Naive thymus-derived CD4-positive, alpha-beta T cell (primary cell): Measurements from ENCODE around the gene ST3GAL6. TPM values are rescaled to one million over a fixed set of nuclear protein-coding genes. Genes with fewer than 3 reads are reported as not detected.

ENCODE experiments used
- ATAC-seq: fragments of 150-1000 bp; cut with Tn5 transposase; 2 replicates; pipeline ENCODE4 v1.10.0; 2021; ENCODE audit warnings: mild to moderate bottlenecking, moderate library complexity
- CTCF ChIA-PET: fragments of 350-600 bp; sonication (Branson Sonifier 250); formaldehyde crosslinking; loops from one replicate; lab custom pipeline; 2021; ENCODE audit warnings: antibody characterized with exemption; lab: Charles Lee
- POLR2A ChIA-PET: fragments of 350-600 bp; sonication (Branson Sonifier 250); formaldehyde crosslinking; loops from one replicate; lab custom pipeline; 2021; ENCODE audit warnings: antibody characterized with exemption, inconsistent platforms; lab: Charles Lee
- DNase-seq, 9 donors: peaks; one replicate each; pipeline versions ENCODE4 v3.0.0 to v3.0.0-alpha.2; 2020 to 2022; ENCODE audit warnings: mixed read lengths in 1 of 9
- H3K27ac ChIP-seq: one replicate; pipeline ENCODE4 v1.7.0; 2013; ENCODE audit warnings: mild to moderate bottlenecking, low read depth, low read length, moderate library complexity
- H3K27me3 ChIP-seq, 2 donors: one replicate each; pipeline ENCODE4 v1.7.0; 2013; ENCODE audit warnings: low read length in 2 of 2, mild to moderate bottlenecking in 2 of 2, moderate library complexity in 2 of 2; ENCODE audit not compliant: control insufficient read depth in 2 of 2, insufficient read depth in 2 of 2
- H3K36me3 ChIP-seq, 3 experiments: 1 replicate in 2 of 3; 2 replicates in 1 of 3; pipeline ENCODE4 v1.7.0; 2013; ENCODE audit warnings: low read length in 3 of 3, mild to moderate bottlenecking in 3 of 3, moderate library complexity in 1 of 3; ENCODE audit not compliant: insufficient read depth in 3 of 3, control insufficient read depth in 2 of 3
- H3K4me1 ChIP-seq, 2 donors: one replicate each; pipeline ENCODE4 v1.7.0; 2013; ENCODE audit warnings: low read length in 2 of 2, mild to moderate bottlenecking in 2 of 2, moderate library complexity in 1 of 2; ENCODE audit not compliant: control insufficient read depth in 2 of 2, insufficient read depth in 2 of 2
- H3K4me3 ChIP-seq: 2 replicates; pipeline ENCODE4 v1.7.0; 2013; ENCODE audit warnings: mild to moderate bottlenecking, low read length
- H3K9me3 ChIP-seq, 3 experiments: 1 replicate in 2 of 3; 2 replicates in 1 of 3; pipeline ENCODE4 v1.7.0; 2013; ENCODE audit warnings: low read length in 3 of 3; ENCODE audit not compliant: control insufficient read depth in 2 of 3
- H3K27ac Mint-ChIP-seq, 9 donors: one replicate each; pipeline ENCODE4 v1.8.0; 2020 to 2022; ENCODE audit warnings: mixed read lengths in 9 of 9, mild to moderate bottlenecking in 8 of 9, moderate library complexity in 5 of 9, inconsistent platforms in 2 of 9
- H3K27me3 Mint-ChIP-seq, 5 donors: one replicate each; pipeline ENCODE4 v1.8.0; 2021 to 2022; ENCODE audit warnings: mixed read lengths in 5 of 5, mild to moderate bottlenecking in 1 of 5
- H3K36me3 Mint-ChIP-seq, 5 donors: one replicate each; pipeline ENCODE4 v1.8.0; 2020 to 2022; ENCODE audit warnings: mixed read lengths in 5 of 5, mild to moderate bottlenecking in 3 of 5, inconsistent platforms in 1 of 5
- H3K4me1 Mint-ChIP-seq, 7 donors: one replicate each; pipeline ENCODE4 v1.8.0; 2020 to 2022; ENCODE audit warnings: mixed read lengths in 7 of 7, mild to moderate bottlenecking in 3 of 7, inconsistent platforms in 1 of 7
- H3K4me3 Mint-ChIP-seq, 10 donors: one replicate each; pipeline ENCODE4 v1.8.0; 2020 to 2022; ENCODE audit warnings: mild to moderate bottlenecking in 10 of 10, mixed read lengths in 10 of 10, moderate library complexity in 6 of 10, inconsistent platforms in 2 of 10
- H3K9me3 Mint-ChIP-seq, 11 donors: one replicate each; pipeline ENCODE4 v1.8.0; 2020 to 2022; ENCODE audit warnings: mixed read lengths in 11 of 11, mild to moderate bottlenecking in 4 of 11, inconsistent platforms in 1 of 11, moderate library complexity in 1 of 11
- intact Hi-C, 2 donors: fragments of 100-400 bp; cut with micrococcal nuclease; formaldehyde crosslinking; loops; one replicate each; pipeline ENCODE4 v1.15.1; 2023
- polyA plus RNA-seq, 2 donors: library from polyadenylated mRNA; unstranded; fragments of 300-500 nt; fragmentation: Illumina TruSeq; gene quantifications; one replicate each; pipeline ENCODE4 v1.2.3, GENCODE V29; 2021
- total RNA-seq, 6 experiments: library from RNA in 5 of 6; stranded (reverse) in 5 of 6; gene quantifications; 1 replicate in 5 of 6; 2 replicates in 1 of 6; pipeline ENCODE4 v1.2.3 and lab custom pipeline; 2021 to 2026

ST3GAL6 gene, protein sequence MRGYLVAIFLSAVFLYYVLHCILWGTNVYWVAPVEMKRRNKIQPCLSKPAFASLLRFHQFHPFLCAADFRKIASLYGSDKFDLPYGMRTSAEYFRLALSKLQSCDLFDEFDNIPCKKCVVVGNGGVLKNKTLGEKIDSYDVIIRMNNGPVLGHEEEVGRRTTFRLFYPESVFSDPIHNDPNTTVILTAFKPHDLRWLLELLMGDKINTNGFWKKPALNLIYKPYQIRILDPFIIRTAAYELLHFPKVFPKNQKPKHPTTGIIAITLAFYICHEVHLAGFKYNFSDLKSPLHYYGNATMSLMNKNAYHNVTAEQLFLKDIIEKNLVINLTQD
- total RNA-seq (10 to 100 TPM in 1 of 5 experiments, 1 to 10 TPM in 1, under 1 TPM in 2, not detected in 1; 0.62 to 13.5 (median 1.2) TPM), polyA plus RNA-seq (under 1 TPM in 1 of 2 donors, not detected in 1; 0.47 TPM), total RNA-seq (lab: John Stamatoyannopoulos, UW) (not detected)

DNA sequence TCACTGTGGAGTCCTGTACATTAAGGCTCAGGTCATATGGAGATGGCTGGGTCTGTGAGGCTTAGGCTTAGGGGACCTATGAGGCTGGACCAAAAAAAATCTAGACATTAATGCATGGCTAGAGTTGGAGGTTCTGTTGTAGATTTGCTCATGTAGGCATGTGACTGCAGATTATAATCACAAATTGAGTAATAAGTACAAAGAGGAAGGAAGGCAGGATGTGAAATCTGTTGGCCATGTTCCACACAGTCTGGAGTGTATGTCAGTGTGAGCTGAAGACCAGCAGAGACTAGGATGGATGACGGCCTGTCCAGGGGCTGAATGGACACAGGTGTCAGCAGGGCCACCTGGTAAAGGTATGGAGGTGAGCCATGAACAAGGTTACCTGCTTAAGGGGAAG lies at the start of gene ST3GAL6:
Gene ST3GAL6, plus strand, starts transcription at position 265 of the 400 bp plus-strand sequence. CDS start 5,101 bp downstream, outside the sequence.
- Histone ChIP-seq H3K36me3 (no peaks in the 10 kb centered on the region), H3K9me3 (no peaks in the 10 kb centered on the region), H3K27ac (no peak within 1 kb of the TSS), H3K27me3 (no peaks in the 10 kb centered on the region), H3K4me3 (no peak within 1 kb of the TSS), H3K4me1 (no peaks in the 10 kb centered on the region)
- CTCF ChIA-PET = no interaction called here
- Mint-ChIP-seq H3K27ac (peak within 1 kb of the TSS in 1 of 9 donors; percentile 14), H3K4me3 (peak within 1 kb of the TSS in 1 of 10 donors; percentile 50), H3K9me3 (peaks cover 0 to 5% (median 0%) of the 10 kb centered on the region in 11 donors), H3K27me3 (peaks cover 12 to 43% (median 19%) of the 10 kb centered on the region in 5 donors), H3K36me3 (no peaks in the 10 kb centered on the region), H3K4me1 (peaks cover 0 to 14% (median 0%) of the 10 kb centered on the region in 7 donors)
- peak; percentile 82 for ATAC-seq
- DNase-seq = no peak
- intact Hi-C loops = no loop called here
- POLR2A ChIA-PET = no interaction called here

DNA sequence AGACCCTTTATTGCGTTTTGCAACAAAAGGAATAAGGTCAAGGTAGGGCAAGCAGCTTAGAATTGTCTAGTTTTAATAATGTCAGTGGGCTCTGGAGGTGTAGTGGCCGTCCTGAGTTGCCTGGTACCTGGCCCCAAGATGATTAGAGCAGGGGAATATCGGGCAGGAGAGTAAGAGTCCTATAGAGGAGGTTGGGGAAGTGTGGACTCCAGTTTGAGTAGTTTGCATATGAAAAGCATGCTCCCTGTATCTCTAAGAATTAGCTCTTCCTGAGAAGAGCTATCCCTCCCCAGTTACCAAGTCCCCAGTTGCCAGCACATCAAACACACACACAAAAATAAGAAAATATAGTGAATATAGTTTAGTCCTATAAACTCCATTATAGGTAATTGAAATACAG lies 49.2 kb upstream of the ST3GAL6 start:
- Mint-ChIP-seq H3K27me3 (peaks cover 0 to 18% (median 7%) of the 10 kb centered on the region in 5 donors), H3K36me3 (no peaks in the 10 kb centered on the region), H3K27ac (no peak overlapping the region), H3K4me3 (no peak overlapping the region), H3K4me1 (no peaks in the 10 kb centered on the region), H3K9me3 (no peaks in the 10 kb centered on the region)
- intact Hi-C loops = no loop called here
- Histone ChIP-seq H3K9me3 (no peaks in the 10 kb centered on the region), H3K36me3 (no peaks in the 10 kb centered on the region), H3K27ac (no peak overlapping the region), H3K4me3 (no peak overlapping the region), H3K27me3 (no peaks in the 10 kb centered on the region), H3K4me1 (no peaks in the 10 kb centered on the region)
- no peak for DNase-seq
- CTCF ChIA-PET = no interaction called here
- POLR2A ChIA-PET = no interaction called here
- no peak for ATAC-seq

DNA sequence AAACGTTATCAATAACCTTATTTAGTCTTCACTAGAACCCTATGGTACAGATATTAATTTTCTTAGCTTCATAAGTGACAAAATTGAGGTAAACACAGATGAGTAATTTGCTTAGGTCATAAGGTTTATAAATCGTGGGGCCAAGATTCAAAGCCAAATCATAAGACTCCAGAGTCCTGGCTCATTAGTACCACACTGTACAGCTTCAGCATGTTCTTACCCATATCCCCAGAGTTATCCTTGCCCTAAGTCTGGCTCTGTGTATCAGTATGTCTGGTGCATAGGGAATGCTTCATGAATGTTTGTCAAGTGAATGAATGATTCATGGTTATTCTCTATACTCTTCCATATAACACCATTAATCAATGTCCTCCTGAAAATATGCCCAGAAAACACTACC lies 45.6 kb upstream of the ST3GAL6 start:
- DNase-seq = no peak
- Mint-ChIP-seq H3K9me3 (no peaks in the 10 kb centered on the region), H3K27me3 (peaks cover 3 to 16% (median 8%) of the 10 kb centered on the region in 5 donors), H3K4me1 (no peaks in the 10 kb centered on the region), H3K27ac (no peak overlapping the region), H3K4me3 (no peak overlapping the region), H3K36me3 (no peaks in the 10 kb centered on the region)
- no peak overlapping the region for H3K27ac ChIP-seq
- CTCF ChIA-PET = no interaction called here
- no peaks in the 10 kb centered on the region for H3K36me3 ChIP-seq
- no peak overlapping the region for H3K4me3 ChIP-seq
- no peaks in the 10 kb centered on the region for H3K9me3 ChIP-seq
- no peaks in the 10 kb centered on the region for H3K27me3 ChIP-seq
- no peak for ATAC-seq
- intact Hi-C loops = no loop called here
- H3K4me1 ChIP-seq = no peaks in the 10 kb centered on the region
- POLR2A ChIA-PET = no interaction called here

DNA sequence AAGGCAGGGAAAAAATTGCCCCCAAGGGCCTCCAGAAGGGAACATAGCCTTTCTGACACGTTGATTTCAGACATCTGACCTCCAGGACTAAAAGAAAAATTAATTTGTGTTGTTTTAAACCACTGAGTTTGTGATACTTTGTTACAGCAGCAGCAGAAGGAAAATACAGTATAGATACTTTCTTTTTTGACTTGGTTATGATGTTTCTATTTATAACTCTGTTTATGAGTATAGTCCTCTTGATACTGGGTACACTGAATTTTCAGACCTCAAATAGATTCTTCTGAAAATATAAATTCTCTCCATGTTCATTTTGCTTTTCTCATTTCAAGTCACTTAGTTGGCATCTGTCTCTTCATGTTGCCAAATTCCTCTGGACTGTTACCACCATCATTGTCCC lies 44.4 kb upstream of the ST3GAL6 start:
- intact Hi-C loops = no loop called here
- Histone ChIP-seq H3K27me3 (no peaks in the 10 kb centered on the region), H3K4me3 (no peak overlapping the region), H3K27ac (no peak overlapping the region), H3K4me1 (no peaks in the 10 kb centered on the region), H3K9me3 (no peaks in the 10 kb centered on the region), H3K36me3 (no peaks in the 10 kb centered on the region)
- H3K27me3 Mint-ChIP-seq = peaks cover 3 to 15% (median 8%) of the 10 kb centered on the region in 5 donors
- H3K4me1 Mint-ChIP-seq = no peaks in the 10 kb centered on the region
- POLR2A ChIA-PET = no interaction called here
- no peak for DNase-seq
- ATAC-seq = no peak
- no peak overlapping the region for H3K4me3 Mint-ChIP-seq
- CTCF ChIA-PET = no interaction called here
- H3K36me3 Mint-ChIP-seq = no peaks in the 10 kb centered on the region
- no peak overlapping the region for H3K27ac Mint-ChIP-seq
- peaks cover 0 to 3% (median 0%) of the 10 kb centered on the region in 11 donors for H3K9me3 Mint-ChIP-seq

DNA sequence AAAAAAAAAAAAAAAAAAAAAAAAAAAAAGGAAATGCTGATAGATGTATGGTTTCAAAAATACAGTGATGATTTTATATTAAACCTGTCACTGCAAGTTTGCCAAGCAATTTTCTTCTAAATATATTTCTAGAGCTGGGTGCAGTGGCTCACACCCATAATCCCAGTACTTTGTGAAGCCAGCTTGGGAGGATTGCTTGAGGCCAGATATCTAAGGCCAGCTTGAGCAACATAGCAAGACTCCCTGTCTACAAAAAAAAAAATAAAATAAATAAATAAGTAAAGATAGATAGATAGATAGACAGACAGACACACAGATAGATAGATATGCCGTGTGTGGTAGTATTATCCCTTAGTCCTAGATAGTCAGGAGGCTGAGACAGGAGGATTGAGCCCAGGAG lies 41.4 kb upstream of the ST3GAL6 start:
- no peak for ATAC-seq
- POLR2A ChIA-PET = no interaction called here
- H3K27me3 ChIP-seq = no peaks in the 10 kb centered on the region

DNA sequence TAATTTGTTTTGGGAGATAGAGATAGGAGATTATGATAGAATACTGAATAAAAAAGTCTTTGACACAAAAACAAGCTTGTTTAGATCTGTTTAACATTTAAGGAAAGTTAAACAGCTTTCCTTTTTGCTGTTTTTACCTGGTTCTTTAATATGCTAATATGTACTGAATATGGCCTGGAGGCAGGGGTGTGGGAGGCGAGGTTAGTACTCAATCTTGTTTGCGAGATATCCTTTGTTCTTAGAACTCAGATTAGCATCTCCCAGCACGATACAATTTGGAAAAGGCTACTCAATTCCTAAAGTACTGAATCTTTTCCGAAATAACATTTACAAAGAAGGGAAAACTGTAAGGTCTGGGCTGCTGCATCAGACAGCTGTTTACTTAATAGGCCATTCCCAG lies 40.8 kb upstream of the ST3GAL6 start:
- no peaks in the 10 kb centered on the region for H3K36me3 Mint-ChIP-seq
- H3K27me3 Mint-ChIP-seq = peaks cover 3 to 26% (median 19%) of the 10 kb centered on the region in 5 donors
- peaks cover 0 to 4% (median 0%) of the 10 kb centered on the region in 11 donors for H3K9me3 Mint-ChIP-seq
- no peak for ATAC-seq
- ChIA-PET CTCF (no interaction called here), POLR2A (no interaction called here)
- H3K4me1 Mint-ChIP-seq = no peaks in the 10 kb centered on the region
- no peaks in the 10 kb centered on the region for H3K9me3 ChIP-seq
- intact Hi-C loops = no loop called here
- no peak overlapping the region for H3K27ac Mint-ChIP-seq
- H3K4me1 ChIP-seq = no peaks in the 10 kb centered on the region
- no peak overlapping the region for H3K4me3 ChIP-seq
- no peaks in the 10 kb centered on the region for H3K27me3 ChIP-seq
- no peaks in the 10 kb centered on the region for H3K36me3 ChIP-seq
- no peak overlapping the region for H3K27ac ChIP-seq
- no peak overlapping the region for H3K4me3 Mint-ChIP-seq
- no peak for DNase-seq

More for the DNA sequence above, 41.4 kb upstream of the ST3GAL6 start:
- peaks cover 0 to 4% (median 0%) of the 10 kb centered on the region in 11 donors for H3K9me3 Mint-ChIP-seq
- Histone ChIP-seq H3K27ac (no peak overlapping the region), H3K4me1 (no peaks in the 10 kb centered on the region), H3K9me3 (no peaks in the 10 kb centered on the region), H3K4me3 (no peak overlapping the region), H3K36me3 (no peaks in the 10 kb centered on the region)
- no peaks in the 10 kb centered on the region for H3K36me3 Mint-ChIP-seq
- peaks cover 3 to 20% (median 13%) of the 10 kb centered on the region in 5 donors for H3K27me3 Mint-ChIP-seq
- H3K4me1 Mint-ChIP-seq = no peaks in the 10 kb centered on the region
- CTCF ChIA-PET = no interaction called here
- intact Hi-C loops = no loop called here
- no peak overlapping the region for H3K4me3 Mint-ChIP-seq
- no peak overlapping the region for H3K27ac Mint-ChIP-seq
- DNase-seq = no peak

DNA sequence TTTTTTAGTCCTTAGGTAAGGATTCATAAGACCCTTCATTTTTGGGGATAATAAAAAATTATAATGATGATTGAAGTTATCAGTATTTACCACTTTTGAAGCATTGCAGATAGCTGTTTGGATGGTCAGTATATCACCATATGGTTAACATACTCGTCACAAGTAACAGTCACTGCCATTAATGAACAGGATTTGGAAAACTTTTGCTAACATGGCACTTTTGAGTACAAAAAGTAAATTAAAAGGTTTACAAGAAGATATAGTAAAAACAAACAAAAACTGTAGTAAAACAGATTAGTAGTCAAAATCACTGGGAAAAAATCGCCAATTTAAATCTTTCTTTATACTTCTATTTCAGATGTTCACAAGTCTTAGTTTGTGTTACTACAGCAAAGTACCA lies 37.8 kb upstream of the ST3GAL6 start:
- CTCF ChIA-PET = no interaction called here
- Histone ChIP-seq H3K36me3 (no peaks in the 10 kb centered on the region), H3K9me3 (no peaks in the 10 kb centered on the region), H3K4me1 (no peaks in the 10 kb centered on the region), H3K27ac (no peak overlapping the region), H3K4me3 (no peak overlapping the region), H3K27me3 (no peaks in the 10 kb centered on the region)
- Mint-ChIP-seq H3K27me3 (peaks cover 6 to 39% (median 34%) of the 10 kb centered on the region in 5 donors), H3K4me1 (peaks cover 0 to under 1% (median 0%) of the 10 kb centered on the region in 7 donors), H3K36me3 (no peaks in the 10 kb centered on the region), H3K4me3 (no peak overlapping the region), H3K27ac (no peak overlapping the region), H3K9me3 (peaks cover 0 to 4% (median 0%) of the 10 kb centered on the region in 11 donors)
- ATAC-seq (no peak), DNase-seq (no peak)
- POLR2A ChIA-PET = no interaction called here
- intact Hi-C loops = no loop called here
